MM.1S (cell line): Measurements from ENCODE around the gene FLNC.

Experiments
- DNase-seq: peaks from one replicate; pipeline ENCODE4 v3.0.0-alpha.2; 2015
- H2AFZ ChIP-seq: fragments of 300-600 bp; sonication (generic); 2 replicates; pipeline ENCODE4 v1.6.0; 2016; ENCODE audit warnings: antibody characterized with exemption, low read length
- H3F3A ChIP-seq: fragments of 300-600 bp; sonication (generic); 2 replicates; pipeline ENCODE4 v1.6.1; 2016; ENCODE audit warnings: mild to moderate bottlenecking, antibody characterized with exemption, low read length, moderate library complexity, mixed read lengths; ENCODE audit not compliant: insufficient read depth
- H3K27ac ChIP-seq: fragments of 300-600 bp; sonication (generic); 2 replicates; pipeline ENCODE4 v1.5.1; 2016; ENCODE audit warnings: mild to moderate bottlenecking, low read length
- H3K27me3 ChIP-seq: fragments of 300-600 bp; sonication (generic); replicated peaks from 2 replicates; pipeline ENCODE4 v1.6.0; 2016; ENCODE audit warnings: low read length; ENCODE audit not compliant: insufficient read depth
- H3K36me3 ChIP-seq: fragments of 300-600 bp; sonication (generic); replicated peaks from 2 replicates; pipeline ENCODE4 v1.6.1; 2016; ENCODE audit warnings: mild to moderate bottlenecking, low read length, mixed read lengths; ENCODE audit not compliant: insufficient read depth
- H3K4me1 ChIP-seq: fragments of 300-600 bp; sonication (generic); 2 replicates; pipeline ENCODE4 v1.6.1; 2016; ENCODE audit warnings: low read length, mixed read lengths
- H3K4me2 ChIP-seq: fragments of 300-600 bp; sonication (generic); 2 replicates; pipeline ENCODE4 v1.6.0; 2016; ENCODE audit warnings: low read depth, low read length
- H3K4me3 ChIP-seq: fragments of 300-600 bp; sonication (generic); 2 replicates; pipeline ENCODE4 v1.5.1; 2016; ENCODE audit warnings: low read length, mixed read lengths
- H3K79me2 ChIP-seq: fragments of 300-600 bp; sonication (generic); 2 replicates; pipeline ENCODE4 v1.6.1; 2016; ENCODE audit warnings: mixed run types, low read length, mixed read lengths
- H3K9ac ChIP-seq: fragments of 300-600 bp; sonication (generic); 2 replicates; pipeline ENCODE4 v1.6.1; 2016; ENCODE audit warnings: low read length, mixed read lengths
- H3K9me2 ChIP-seq: fragments of 300-600 bp; sonication (generic); replicated peaks from 2 replicates; pipeline ENCODE4 v1.6.1; 2016; ENCODE audit warnings: mild to moderate bottlenecking, low read length, mixed read lengths; ENCODE audit not compliant: insufficient read depth
- H3K9me3 ChIP-seq: fragments of 300-600 bp; sonication (generic); replicated peaks from 2 replicates; pipeline ENCODE4 v1.6.1; 2016; ENCODE audit warnings: mild to moderate bottlenecking, low read length, mixed read lengths; ENCODE audit not compliant: insufficient read depth
- H4K20me1 ChIP-seq: fragments of 300-600 bp; sonication (generic); 2 replicates; pipeline ENCODE4 v1.6.1; 2016; ENCODE audit warnings: mild to moderate bottlenecking, low read length, moderate library complexity, mixed read lengths; ENCODE audit not compliant: insufficient read depth
- CTCF ChIP-seq: fragments of 300-600 bp; sonication (generic); IDR thresholded peaks from 2 replicates; pipeline ENCODE4 v1.5.1; 2016; ENCODE audit warnings: antibody characterized with exemption, low read length, mixed read lengths
- EZH2 ChIP-seq: fragments of 300-600 bp; sonication (generic); optimal IDR thresholded peaks from 2 replicates; pipeline ENCODE3; 2017; ENCODE audit warnings: low read depth, mild to moderate bottlenecking, antibody characterized with exemption, low read length, mixed read lengths
- EZH2phosphoT487 ChIP-seq: fragments of 300-600 bp; sonication (generic); IDR thresholded peaks from 2 replicates; pipeline ENCODE4 v1.6.1; 2018; ENCODE audit warnings: antibody characterized with exemption, low read length

The FLNC gene

GRCh38 chr7:128809363-128809762 is 20.8 kb upstream of the FLNC start:
- no peaks in the 10 kb centered on the region for H3K9me3 ChIP-seq
- no peaks in the 10 kb centered on the region for H3K9me2 ChIP-seq
- H3F3A ChIP-seq, result peaks cover 10% of the 10 kb centered on the region

GRCh38 chr7:128810473-128810872 is 19.7 kb upstream of the FLNC start:
- Histone ChIP-seq H4K20me1 (no peaks in the 10 kb centered on the region), H3K27me3 (no peaks in the 10 kb centered on the region), H3K4me1 (peaks cover 22% of the 10 kb centered on the region), H3F3A (peaks cover 10% of the 10 kb centered on the region), H2AFZ (no peak overlapping the region), H3K36me3 (no peaks in the 10 kb centered on the region), H3K79me2 (no peaks in the 10 kb centered on the region), H3K9me2 (no peaks in the 10 kb centered on the region), H3K27ac (no peak overlapping the region), H3K4me3 (no peak overlapping the region), H3K4me2 (no peak overlapping the region), H3K9me3 (no peaks in the 10 kb centered on the region), H3K9ac (no peak overlapping the region)
- no peak for DNase-seq
- TF ChIP-seq CTCF, result no peak
- TF ChIP-seq EZH2, result no peak
- TF ChIP-seq EZH2phosphoT487, result no peak

More at GRCh38 chr7:128809363-128809762, 20.8 kb upstream of the FLNC start:
- H2AFZ ChIP-seq, result no peak overlapping the region
- no peaks in the 10 kb centered on the region for H3K79me2 ChIP-seq
- H3K4me1 ChIP-seq, result peaks cover 22% of the 10 kb centered on the region
- no peaks in the 10 kb centered on the region for H4K20me1 ChIP-seq
- H3K27ac ChIP-seq, result no peak overlapping the region
- H3K27me3 ChIP-seq, result no peaks in the 10 kb centered on the region
- no peak overlapping the region for H3K4me2 ChIP-seq
- H3K4me3 ChIP-seq, result no peak overlapping the region
- no peak overlapping the region for H3K9ac ChIP-seq
- no peak for DNase-seq
- no peaks in the 10 kb centered on the region for H3K36me3 ChIP-seq
- TF ChIP-seq EZH2 (no peak), CTCF (no peak), EZH2phosphoT487 (no peak)

- Histone ChIP-seq H3K9ac (no peak overlapping the region), H4K20me1 (no peaks in the 10 kb centered on the region), H3K27me3 (no peaks in the 10 kb centered on the region), H3F3A (peaks cover 10% of the 10 kb centered on the region), H3K4me2 (no peak overlapping the region), H3K79me2 (no peaks in the 10 kb centered on the region), H3K36me3 (no peaks in the 10 kb centered on the region), H3K9me3 (no peaks in the 10 kb centered on the region), H2AFZ (no peak overlapping the region), H3K4me1 (peaks cover 22% of the 10 kb centered on the region), H3K4me3 (no peak overlapping the region), H3K9me2 (no peaks in the 10 kb centered on the region), H3K27ac (no peak overlapping the region)
- no peak for DNase-seq
- TF ChIP-seq CTCF (no peak), EZH2 (no peak), EZH2phosphoT487 (no peak)
Measured at GRCh38 chr7:128810997-128811396, 19.2 kb upstream of the FLNC start.
